Germinal center (tissue), 1 donor: Measurements from ENCODE around the gene AGAP1.

Experiments
- DNase-seq: peaks from one replicate; pipeline ENCODE4 v3.0.0; 2012; ENCODE audit warnings: mixed read lengths, low spot score

AGAP1 gene

GRCh38 chr2:235711527-235711926, 217.7 kb downstream of the AGAP1 start:
- no peak for DNase-seq

- no peak for DNase-seq
Observed at GRCh38 chr2:235712176-235712575, 218.3 kb downstream of the AGAP1 start.

- DNase-seq, result no peak
Observed at GRCh38 chr2:235713189-235713588, 219.3 kb downstream of the AGAP1 start.

DNA sequence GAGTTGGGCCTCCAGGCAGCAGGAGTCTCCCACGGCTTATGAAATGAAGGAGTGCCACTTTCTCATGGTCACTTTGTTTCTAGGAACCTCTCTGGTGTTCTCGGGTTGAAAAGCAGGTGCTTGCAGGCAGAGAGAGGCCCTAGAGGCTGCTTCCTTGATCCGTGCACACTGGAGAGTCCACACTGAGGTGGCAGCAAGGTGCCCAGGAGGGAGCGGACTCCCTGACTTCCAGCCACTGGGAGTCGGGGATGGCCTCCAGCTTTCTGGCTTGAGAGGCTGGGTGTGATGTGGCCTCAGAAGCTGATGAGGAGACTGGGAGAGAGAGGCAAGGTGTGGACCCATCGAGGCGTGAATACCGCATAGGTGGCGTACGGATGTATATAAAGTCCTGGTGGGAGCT, 221.8 kb downstream of the AGAP1 start:
- no peak for DNase-seq

DNA sequence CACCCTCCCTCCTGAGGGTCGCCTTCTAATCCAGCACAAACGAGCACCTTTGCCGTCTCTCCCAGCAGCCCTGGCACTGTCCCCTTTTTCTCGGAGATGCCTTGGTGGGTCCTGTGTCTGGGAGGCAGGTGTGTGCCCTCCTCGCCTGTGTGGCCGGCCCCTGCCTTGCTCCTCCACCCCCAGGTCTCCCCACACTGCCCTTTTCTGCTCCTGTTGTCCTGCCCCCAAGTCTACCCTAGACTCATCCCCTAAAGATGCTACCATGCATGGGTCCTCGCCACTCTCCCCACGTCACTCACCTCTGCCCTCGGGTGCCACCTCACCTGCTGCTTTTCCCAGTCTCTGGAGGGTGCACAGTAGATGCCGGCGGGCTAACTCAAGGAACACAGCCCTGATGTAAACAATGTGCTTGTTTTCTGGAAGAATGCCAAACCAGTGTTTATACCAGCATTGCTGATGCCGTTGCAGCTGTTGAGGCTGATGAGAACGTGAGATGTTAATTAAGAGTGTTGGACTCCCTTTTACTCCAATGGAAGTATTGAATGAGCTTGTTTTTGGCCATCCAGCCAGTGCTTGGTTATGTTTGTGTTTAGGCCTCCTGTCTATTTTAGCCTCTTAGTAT, 223.1 kb downstream of the AGAP1 start:
- no peak for DNase-seq

GRCh38 chr2:235719146-235719942, 225.5 kb downstream of the AGAP1 start:
- DNase-seq, result no peak

DNA sequence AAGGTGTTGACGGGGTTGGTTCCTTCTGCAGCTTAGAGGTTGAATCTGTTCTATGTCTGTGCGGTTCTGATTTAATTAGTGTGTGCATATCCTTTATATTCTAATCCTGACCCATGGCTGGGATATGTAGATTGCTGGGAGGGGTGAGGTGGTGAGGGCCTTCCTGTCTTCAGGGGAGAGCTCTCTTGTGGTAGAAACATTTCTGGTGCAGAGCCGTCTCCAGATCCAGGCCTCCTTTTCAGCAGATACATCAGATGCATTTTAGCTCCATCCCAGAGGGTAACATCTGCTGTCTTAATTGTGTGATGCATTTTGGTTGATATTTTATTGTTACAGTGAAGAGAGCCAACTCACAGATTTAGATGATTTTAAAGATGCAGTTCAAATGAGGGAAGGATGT, 227.8 kb downstream of the AGAP1 start:
- no peak for DNase-seq

- no peak for DNase-seq
Observed at GRCh38 chr2:235722869-235723268, 229.0 kb downstream of the AGAP1 start.

DNA sequence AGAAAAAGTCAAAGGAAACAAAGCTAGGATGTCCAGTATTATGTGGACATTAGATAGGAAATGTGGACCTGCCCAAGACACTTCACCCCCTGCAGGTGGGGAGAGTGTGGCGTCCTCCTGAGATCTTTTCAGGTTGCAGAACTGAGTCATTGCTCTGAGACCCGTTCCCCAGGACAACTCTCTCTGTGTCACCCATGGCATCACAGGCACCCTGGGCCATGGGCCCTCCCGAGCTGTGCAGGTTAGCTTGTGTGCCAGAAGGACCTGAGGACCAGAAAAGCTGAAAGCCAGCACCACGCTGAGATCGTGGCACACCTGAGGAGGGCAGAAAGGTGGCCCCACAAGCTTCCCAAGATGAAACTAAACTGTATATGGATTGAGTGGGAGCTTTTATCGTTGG, 229.5 kb downstream of the AGAP1 start:
- no peak for DNase-seq

DNA sequence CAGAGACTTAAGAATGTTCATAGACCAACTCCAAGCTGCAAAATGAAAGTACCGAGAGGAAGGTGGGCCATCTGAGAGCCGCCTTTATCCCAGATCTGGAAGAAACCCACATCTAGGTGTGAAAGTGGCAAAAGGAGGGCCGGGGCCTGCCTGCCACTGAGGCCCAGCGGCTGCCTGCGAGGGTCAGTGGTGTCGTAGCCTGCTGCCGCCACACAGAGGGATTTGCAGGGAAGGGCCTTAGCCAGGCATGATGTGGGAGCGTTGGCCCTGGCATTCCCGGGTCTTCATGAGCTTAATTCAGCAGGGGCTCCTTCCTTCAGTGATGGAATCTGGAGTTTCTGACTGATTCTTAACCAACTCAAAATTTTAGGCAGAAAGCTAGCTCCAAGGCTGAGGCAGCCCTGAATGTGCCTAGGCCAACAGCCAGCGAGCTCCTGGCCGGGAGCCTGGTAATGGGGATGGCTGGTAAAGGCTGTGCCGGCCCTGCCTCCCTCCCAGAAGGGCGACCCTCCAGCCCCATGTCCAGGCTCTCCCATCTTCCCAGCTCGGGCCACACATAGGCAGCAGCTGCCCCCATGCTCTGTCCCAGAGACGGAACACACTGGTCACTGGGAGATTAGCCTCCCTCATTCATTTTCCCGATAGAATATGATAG, 230.1 kb downstream of the AGAP1 start:
- no peak for DNase-seq

GRCh38 chr2:235725016-235725489, 231.2 kb downstream of the AGAP1 start:
- DNase-seq, result no peak

DNA sequence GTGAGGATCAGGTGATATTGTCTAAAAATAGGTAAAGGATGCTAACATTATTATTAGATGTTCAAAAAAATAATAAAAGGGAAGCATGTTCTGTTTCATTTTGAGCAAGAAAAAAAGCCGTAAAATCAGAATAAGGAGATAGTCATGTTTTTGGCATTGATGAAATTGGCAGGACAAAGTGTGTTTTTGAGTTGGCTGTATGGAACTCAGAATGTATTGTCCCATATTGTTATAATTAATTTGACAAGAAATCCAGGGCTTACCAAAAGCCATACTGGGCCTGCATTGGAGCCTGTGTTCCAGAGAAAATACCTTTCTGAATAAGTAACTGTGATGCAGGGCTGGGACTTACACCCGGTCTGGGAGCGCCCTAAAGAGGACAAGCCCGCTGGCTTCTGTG, 232.0 kb downstream of the AGAP1 start:
- no peak for DNase-seq

- no peak for DNase-seq
Observed at GRCh38 chr2:235726554-235726953, 232.7 kb downstream of the AGAP1 start.

DNA sequence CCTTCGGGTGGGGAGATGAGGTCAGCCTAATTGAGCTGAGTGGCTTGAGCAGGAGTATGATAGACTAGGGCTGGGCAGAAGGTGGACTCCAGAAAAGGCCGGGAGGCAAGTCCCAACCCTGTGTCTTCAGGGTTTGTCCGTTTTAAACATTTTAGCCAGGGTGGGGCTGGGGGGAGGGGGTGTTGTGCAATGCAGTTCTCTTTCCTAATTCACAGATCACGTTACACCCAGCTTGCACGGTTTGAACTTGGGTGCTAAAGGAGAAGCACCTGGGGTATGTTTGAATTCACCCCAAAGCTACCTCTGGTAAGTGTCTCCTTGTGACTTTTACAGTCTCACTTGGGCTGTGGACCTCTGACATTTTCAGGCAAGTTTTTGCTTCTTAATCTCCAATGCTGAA, 233.3 kb downstream of the AGAP1 start:
- DNase-seq, result no peak

DNA sequence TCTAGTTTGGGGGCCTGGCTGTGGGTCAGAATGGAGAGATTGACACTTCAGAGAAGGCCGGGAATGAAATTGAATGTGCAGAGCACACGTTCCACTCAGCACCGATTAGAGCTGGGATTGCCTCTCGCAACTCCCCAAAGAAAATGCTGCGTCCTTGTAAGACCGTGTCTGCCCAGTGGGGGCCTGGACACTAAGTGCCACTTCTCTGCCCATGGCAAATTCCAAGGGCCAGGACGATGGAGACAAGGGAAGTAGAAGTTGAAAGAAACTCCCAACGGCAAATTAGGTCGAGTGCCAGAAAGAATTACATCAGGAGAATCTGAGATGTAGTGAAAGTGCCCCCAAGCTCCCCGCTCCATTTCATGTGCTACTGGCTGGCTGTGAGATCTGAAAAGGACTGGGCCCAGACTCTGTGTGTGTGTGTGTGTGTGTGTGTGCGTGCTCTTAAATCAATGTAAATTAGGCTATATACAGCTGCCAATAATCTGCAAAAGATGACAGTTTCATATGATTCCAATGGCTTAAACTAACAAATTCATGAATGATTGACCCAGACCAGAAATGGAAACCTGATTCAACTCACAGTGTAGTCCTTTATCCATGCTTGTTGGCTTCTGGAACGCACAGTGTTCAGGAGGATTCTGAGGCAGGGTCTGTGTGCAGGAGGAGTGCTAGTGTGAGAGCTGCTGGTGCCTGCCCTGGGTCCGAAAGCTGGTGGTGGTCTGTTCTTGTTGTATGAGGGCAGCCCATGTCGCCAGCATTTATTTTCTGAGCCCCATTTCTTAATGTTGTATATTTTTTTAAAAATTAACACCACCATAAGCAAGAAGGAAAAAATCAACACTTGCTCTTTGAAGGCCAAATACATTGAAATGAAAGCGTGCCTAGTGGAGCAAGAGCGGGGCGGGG, 234.3 kb downstream of the AGAP1 start:
- no peak for DNase-seq

- no peak for DNase-seq
Observed at GRCh38 chr2:235728800-235729556, 235.1 kb downstream of the AGAP1 start.

- no peak for DNase-seq
Observed at GRCh38 chr2:235729557-235729947, 235.7 kb downstream of the AGAP1 start.

- no peak for DNase-seq
Observed at GRCh38 chr2:235730115-235730514, 236.3 kb downstream of the AGAP1 start.

DNA sequence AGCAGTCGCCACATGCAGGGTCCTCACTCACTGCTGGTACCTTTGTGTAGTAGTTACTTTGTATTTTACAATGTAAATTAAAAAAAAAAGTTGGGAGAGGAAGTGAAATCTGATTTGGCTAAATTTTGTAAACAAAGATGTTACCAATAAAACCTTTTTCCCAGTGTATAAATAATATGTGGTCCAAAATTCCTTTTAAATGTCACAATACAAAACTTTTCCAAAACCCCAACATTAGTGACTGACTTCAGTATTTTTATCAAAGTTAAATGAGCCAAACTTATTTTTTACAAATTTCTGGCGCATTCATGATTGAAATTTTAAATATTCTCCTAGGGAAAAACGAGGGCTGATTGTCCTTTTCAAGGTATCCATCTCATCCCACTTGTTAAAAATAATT, 239.9 kb downstream of the AGAP1 start:
- no peak for DNase-seq

DNA sequence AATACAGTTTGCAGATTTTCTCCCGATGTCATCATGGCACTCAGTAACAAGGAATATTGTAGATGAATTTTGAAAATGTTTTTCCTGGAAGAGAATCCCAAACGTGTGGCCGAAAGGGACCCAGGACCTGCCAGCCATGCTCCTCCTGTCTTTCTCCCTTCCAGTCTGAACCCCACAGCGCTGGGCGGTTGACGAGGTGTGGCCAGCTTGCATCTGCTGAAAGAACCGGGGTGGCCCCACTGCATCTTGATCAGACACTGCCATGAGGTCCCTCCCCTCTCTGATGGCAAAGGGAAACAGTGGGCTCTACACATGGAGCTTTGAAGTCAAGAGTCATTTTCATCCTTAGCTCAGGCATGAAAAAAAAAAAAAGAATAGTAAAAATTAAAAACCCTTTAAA, 240.3 kb downstream of the AGAP1 start:
- no peak for DNase-seq

- no peak for DNase-seq
Observed at GRCh38 chr2:235734688-235735231, 240.9 kb downstream of the AGAP1 start.
